Peyer's patch (tissue), 4 donors: ENCODE data around the gene FRMD8. TPM values are rescaled to one million over a fixed set of nuclear protein-coding genes. Genes with fewer than 3 reads are reported as not detected.

ENCODE experiments used
- DNase-seq, 3 donors: peaks; one replicate each; pipeline ENCODE4 v3.0.0-alpha.2; 2017 to 2019
- H3K27ac ChIP-seq, 4 donors: fragments of 200-600 bp; sonication (generic); one replicate each; pipeline ENCODE4 v1.5.1; 2016 to 2019
- H3K27me3 ChIP-seq, 2 donors: fragments of 200-600 bp; sonication (generic); one replicate each; pipeline ENCODE4 v1.5.1; 2019
- H3K36me3 ChIP-seq, 3 donors: fragments of 200-600 bp; sonication (generic); one replicate each; pipeline ENCODE4 v1.5.1; 2016 to 2019
- H3K4me1 ChIP-seq, 4 donors: fragments of 200-600 bp; sonication (generic); one replicate each; pipeline ENCODE4 v1.5.1; 2016 to 2019
- H3K4me3 ChIP-seq, 4 donors: fragments of 200-600 bp; sonication (generic); 1 replicate in 3 of 4; 2 replicates in 1 of 4; pipeline ENCODE4 v1.5.1; 2016 to 2019; ENCODE audit warnings: mild to moderate bottlenecking in 1 of 4
- H3K9me3 ChIP-seq, 4 donors: fragments of 200-600 bp; sonication (generic); one replicate each; pipeline ENCODE4 v1.5.1; 2016 to 2019; ENCODE audit warnings: mild to moderate bottlenecking in 1 of 4
- POLR2A ChIP-seq, 2 donors: fragments of 450-650 bp; IDR thresholded peaks; one replicate each; pipeline ENCODE4 v1.5.1; 2017; ENCODE audit warnings: antibody characterized with exemption in 2 of 2, mild to moderate bottlenecking in 2 of 2, moderate library complexity in 2 of 2
- total RNA-seq, 4 donors: library from RNA; depleted of rRNA; stranded (reverse); fragments of >200 nt; gene quantifications; one replicate each; pipeline ENCODE4 v1.1.0, GENCODE V29; 2016
- TF ChIP-seq, protein P1 (sequence below), 6 experiments: fragments of 450-650 bp in 4 of 6; fragments of 200-600 bp in 2 of 6; sonication (generic) in 1 of 6; IDR thresholded peaks; one replicate each; pipeline ENCODE4 v1.5.1; 2017 to 2019; ENCODE audit warnings: antibody characterized with exemption in 6 of 6, mild to moderate bottlenecking in 3 of 6, moderate library complexity in 1 of 6

The FRMD8 gene
- total RNA-seq, 4 donors from 2014 or later, result 51.2 to 115 (median 102) TPM

DNA sequence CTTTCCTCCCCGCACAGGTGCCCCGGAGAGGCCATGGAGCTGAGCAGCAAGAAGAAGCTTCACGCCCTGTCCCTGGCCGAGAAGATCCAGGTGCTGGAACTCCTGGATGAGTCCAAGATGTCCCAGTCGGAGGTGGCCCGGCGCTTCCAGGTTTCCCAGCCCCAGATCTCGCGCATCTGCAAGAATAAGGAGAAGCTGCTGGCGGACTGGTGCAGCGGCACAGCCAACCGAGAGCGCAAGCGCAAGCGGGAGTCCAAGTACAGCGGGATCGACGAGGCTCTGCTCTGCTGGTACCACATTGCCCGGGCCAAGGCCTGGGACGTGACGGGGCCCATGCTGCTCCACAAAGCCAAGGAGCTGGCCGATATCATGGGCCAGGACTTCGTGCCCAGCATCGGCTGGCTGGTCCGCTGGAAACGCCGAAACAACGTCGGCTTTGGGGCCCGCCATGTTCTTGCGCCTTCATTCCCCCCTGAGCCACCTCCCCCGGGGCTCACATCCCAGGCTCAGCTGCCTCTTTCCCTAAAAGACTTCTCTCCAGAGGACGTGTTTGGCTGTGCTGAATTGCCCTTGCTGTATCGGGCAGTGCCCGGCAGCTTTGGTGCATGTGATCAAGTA is 30.6 kb upstream of the FRMD8 start:
- peak in 2 of 3 donors; percentile 56 to 61 for DNase-seq
- peaks cover 0 to 41% (median 7%) of the 10 kb centered on the region in 4 donors for H3K4me1 ChIP-seq
- TF ChIP-seq, protein P1, sequence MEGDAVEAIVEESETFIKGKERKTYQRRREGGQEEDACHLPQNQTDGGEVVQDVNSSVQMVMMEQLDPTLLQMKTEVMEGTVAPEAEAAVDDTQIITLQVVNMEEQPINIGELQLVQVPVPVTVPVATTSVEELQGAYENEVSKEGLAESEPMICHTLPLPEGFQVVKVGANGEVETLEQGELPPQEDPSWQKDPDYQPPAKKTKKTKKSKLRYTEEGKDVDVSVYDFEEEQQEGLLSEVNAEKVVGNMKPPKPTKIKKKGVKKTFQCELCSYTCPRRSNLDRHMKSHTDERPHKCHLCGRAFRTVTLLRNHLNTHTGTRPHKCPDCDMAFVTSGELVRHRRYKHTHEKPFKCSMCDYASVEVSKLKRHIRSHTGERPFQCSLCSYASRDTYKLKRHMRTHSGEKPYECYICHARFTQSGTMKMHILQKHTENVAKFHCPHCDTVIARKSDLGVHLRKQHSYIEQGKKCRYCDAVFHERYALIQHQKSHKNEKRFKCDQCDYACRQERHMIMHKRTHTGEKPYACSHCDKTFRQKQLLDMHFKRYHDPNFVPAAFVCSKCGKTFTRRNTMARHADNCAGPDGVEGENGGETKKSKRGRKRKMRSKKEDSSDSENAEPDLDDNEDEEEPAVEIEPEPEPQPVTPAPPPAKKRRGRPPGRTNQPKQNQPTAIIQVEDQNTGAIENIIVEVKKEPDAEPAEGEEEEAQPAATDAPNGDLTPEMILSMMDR (IDR thresholded peaks at IDR 0.05), result no peak
- no peaks in the 10 kb centered on the region for H3K9me3 ChIP-seq
- H3K4me3 ChIP-seq, result peak overlapping the region; percentile 82 to 97 (median 87)
- H3K36me3 ChIP-seq, result peaks cover 0 to 19% (median 0%) of the 10 kb centered on the region in 3 donors
- H3K27ac ChIP-seq, result peak overlapping the region in 2 of 4 donors; percentile 88 to 89
- no peaks in the 10 kb centered on the region for H3K27me3 ChIP-seq

GRCh38 chr11:65356394-65356972 is 30.0 kb upstream of the FRMD8 start:
- H3K36me3 ChIP-seq, result peaks cover 0 to 13% (median 0%) of the 10 kb centered on the region in 3 donors
- no peak overlapping the region for H3K27ac ChIP-seq
- no peak for DNase-seq
- H3K27me3 ChIP-seq, result no peaks in the 10 kb centered on the region
- peaks cover 0 to 41% (median 7%) of the 10 kb centered on the region in 4 donors for H3K4me1 ChIP-seq
- H3K9me3 ChIP-seq, result no peaks in the 10 kb centered on the region
- no peak for TF ChIP-seq POLR2A (IDR thresholded peaks at IDR 0.05)
- TF ChIP-seq, protein P1 (IDR thresholded peaks at IDR 0.05), result no peak
- H3K4me3 ChIP-seq, result no peak overlapping the region

- Histone ChIP-seq H3K27me3 (no peaks in the 10 kb centered on the region), H3K4me1 (peaks cover 4 to 41% (median 9%) of the 10 kb centered on the region in 4 donors), H3K9me3 (no peaks in the 10 kb centered on the region), H3K36me3 (no peaks in the 10 kb centered on the region), H3K27ac (peak overlapping the region in 3 of 4 donors; percentile 43 to 87 (median 80)), H3K4me3 (peak overlapping the region in 1 of 4 donors; percentile 11)
- DNase-seq, result peak in 2 of 3 donors; percentile 89 to 92
- TF ChIP-seq, protein P1 (IDR thresholded peaks at IDR 0.05), result peak in 1 of 6 experiments; percentile 22
- TF ChIP-seq POLR2A (IDR thresholded peaks at IDR 0.05), result peak in 1 of 2 donors; percentile 74
Measured at GRCh38 chr11:65357856-65358356, 28.5 kb upstream of the FRMD8 start.

DNA sequence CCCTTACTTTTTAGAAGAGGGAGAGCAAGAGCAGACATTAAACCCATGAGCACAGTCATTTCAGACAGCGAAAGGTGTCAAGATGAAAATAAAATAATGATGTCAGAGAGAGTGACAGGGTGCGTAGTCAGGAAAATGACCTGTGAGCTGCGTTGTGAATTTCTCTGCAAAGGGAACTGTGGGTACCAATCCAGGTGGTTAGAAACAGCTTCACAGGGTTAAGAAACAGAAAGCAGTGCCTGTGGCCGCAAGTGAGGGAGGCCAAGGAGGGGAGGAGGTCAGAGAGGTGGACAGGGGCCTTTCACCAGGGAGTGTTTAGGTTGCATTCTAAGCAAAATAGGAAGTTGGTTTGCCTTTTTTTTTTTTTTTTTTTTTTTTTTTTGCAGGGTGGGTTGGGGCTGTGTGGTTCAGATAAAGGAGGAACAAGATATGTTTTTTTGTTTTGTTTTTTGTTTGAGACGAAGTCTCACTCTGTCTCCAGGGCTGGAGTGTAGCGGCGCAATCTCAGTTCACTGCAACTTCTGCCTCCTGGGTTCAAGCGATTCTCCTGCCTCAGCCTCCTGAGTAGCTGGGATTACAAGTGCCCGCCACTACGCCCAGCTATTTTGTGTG is 24.0 kb upstream of the FRMD8 start:
- H3K36me3 ChIP-seq, result no peaks in the 10 kb centered on the region
- DNase-seq, result peak in 2 of 3 donors; percentile 46 to 72
- H3K9me3 ChIP-seq, result no peaks in the 10 kb centered on the region
- H3K4me1 ChIP-seq, result peaks cover 3 to 13% (median 4%) of the 10 kb centered on the region in 4 donors
- H3K27me3 ChIP-seq, result no peaks in the 10 kb centered on the region
- no peak for TF ChIP-seq POLR2A (IDR thresholded peaks at IDR 0.05)
- TF ChIP-seq, protein P1 (IDR thresholded peaks at IDR 0.05), result no peak
- H3K4me3 ChIP-seq, result no peak overlapping the region
- H3K27ac ChIP-seq, result peak overlapping the region in 3 of 4 donors; percentile 33 to 76 (median 72)

DNA sequence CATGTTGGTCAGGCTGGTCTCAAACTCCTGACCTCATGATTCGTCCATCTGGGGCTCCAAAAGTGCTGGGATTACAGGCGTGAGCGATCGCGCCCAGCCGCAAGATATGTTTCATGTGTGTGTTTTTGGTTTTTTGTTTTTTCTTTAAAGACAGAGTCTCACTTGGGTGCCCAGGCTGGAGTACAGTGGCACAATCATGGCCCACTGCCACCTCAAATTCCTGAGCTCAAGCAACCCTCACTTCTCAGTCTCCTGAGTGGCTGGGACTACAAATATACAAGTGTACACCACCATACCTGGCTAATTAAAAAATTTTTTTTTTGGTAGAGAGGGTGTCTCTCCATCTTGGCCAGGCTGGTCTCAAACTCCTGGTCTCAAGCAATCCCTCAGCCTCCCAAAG is 23.5 kb upstream of the FRMD8 start:
- Histone ChIP-seq H3K27me3 (no peaks in the 10 kb centered on the region), H3K4me3 (no peak overlapping the region), H3K4me1 (peaks cover 0 to 9% (median 4%) of the 10 kb centered on the region in 4 donors), H3K9me3 (no peaks in the 10 kb centered on the region), H3K36me3 (no peaks in the 10 kb centered on the region), H3K27ac (peak overlapping the region in 3 of 4 donors; percentile 16 to 76 (median 72))
- DNase-seq, result no peak
- TF ChIP-seq, protein P1 (IDR thresholded peaks at IDR 0.05), result no peak
- TF ChIP-seq POLR2A (IDR thresholded peaks at IDR 0.05), result no peak
